Measurements from ENCODE around the gene FBXO38.

- TF ChIP-seq CTCF (conservative IDR thresholded peaks at IDR 0.05; ENCODE audit: low read length) (no peak), EZH2phosphoT487 (IDR thresholded peaks at IDR 0.05; ENCODE audit: borderline replicate concordance) (no peak)
Measured at GRCh38 chr5:148491015-148491792, 107.4 kb downstream of the FBXO38 start.
